GM12891 (cell line): Measurements from ENCODE around the gene CRB2.

Experiments
- PAX5 ChIP-seq: IDR thresholded peaks from 2 replicates; pipeline ENCODE4 v1.6.1; 2011; ENCODE audit warnings: low read length, moderate library complexity, mild to moderate bottlenecking; ENCODE audit not compliant: insufficient read depth, severe bottlenecking
- POLR2A ChIP-seq: IDR thresholded peaks from 2 replicates; pipeline ENCODE4 v1.6.1; 2011; ENCODE audit warnings: low read depth, low read length, control low read depth
- POLR2AphosphoS5 ChIP-seq: IDR thresholded peaks from 2 replicates; pipeline ENCODE4 v1.6.1; 2011; ENCODE audit warnings: low read depth, low read length, control low read depth
- POU2F2 ChIP-seq: IDR thresholded peaks from 2 replicates; pipeline ENCODE4 v1.6.1; 2011; ENCODE audit warnings: low read depth, mild to moderate bottlenecking, control low read depth, low read length, moderate library complexity
- SPI1 ChIP-seq: IDR thresholded peaks from 2 replicates; pipeline ENCODE4 v1.6.1; 2011; ENCODE audit warnings: low read depth, low read length, control low read depth
- TAF1 ChIP-seq: IDR thresholded peaks from 2 replicates; pipeline ENCODE4 v1.6.1; 2011; ENCODE audit warnings: low read depth, low read length, control low read depth

DNA sequence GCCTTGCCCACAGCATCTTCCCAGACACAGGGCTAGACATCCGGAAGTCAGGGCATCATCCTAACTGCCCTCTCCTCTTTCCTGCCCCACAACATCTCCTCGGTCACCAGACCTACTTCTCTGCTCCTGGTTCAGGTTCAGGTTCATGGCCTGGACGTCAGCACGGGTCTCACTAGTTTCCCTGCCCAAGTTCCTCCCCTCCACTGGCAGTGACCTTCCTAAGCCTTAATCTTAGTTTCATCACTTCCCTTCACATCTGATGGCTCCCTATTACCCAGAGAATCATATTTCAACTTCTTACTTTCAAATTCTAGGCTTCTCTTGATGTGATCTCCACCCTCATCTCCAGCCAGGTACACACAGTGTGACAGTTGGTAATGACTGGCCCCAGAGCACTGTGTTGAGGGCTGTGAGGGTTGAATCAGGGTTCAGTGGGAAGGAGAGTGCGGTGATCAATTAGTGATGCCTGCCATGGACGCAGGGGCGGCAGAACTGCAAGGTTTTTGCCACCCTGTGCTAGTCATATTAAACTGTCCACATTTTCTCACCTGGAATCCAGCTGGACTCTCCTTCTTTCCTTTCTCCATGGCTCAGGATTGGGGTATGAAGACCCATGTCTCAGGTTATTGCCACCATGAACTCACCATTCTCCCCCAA, 34.3 kb upstream of the CRB2 start:
- TF ChIP-seq POLR2A (no peak), POLR2AphosphoS5 (no peak), POU2F2 (no peak), TAF1 (no peak), PAX5 (no peak), SPI1 (no peak)
